ENCODE data around the gene MGAT5B.

Gene MGAT5B

GRCh38 chr17:76983075-76983775 lies 115.0 kb downstream of the MGAT5B start:
- no peaks in the 10 kb centered on the region for H3K9me2 ChIP-seq (replicated peaks; ENCODE audit: control insufficient read depth, low read length)
- H3K27me3 ChIP-seq (ENCODE audit: control insufficient read depth, low read length), result no peaks in the 10 kb centered on the region
- peaks cover 5% of the 10 kb centered on the region; the same call in 1 of the 2 replicates for H3F3A ChIP-seq (ENCODE audit: control insufficient read depth, insufficient read depth)
- H3K36me3 ChIP-seq (ENCODE audit: control insufficient read depth, low read length), result no peaks in the 10 kb centered on the region
- no peak for TF ChIP-seq EZH2phosphoT487 (IDR thresholded peaks at IDR 0.05; ENCODE audit: borderline replicate concordance, low read length)
- no peak for TF ChIP-seq CTCF (IDR thresholded peaks at IDR 0.05; ENCODE audit: low read depth, low read length, poor library complexity, severe bottlenecking)
- no peaks in the 10 kb centered on the region for H4K20me1 ChIP-seq (ENCODE audit: control insufficient read depth, insufficient read depth, low read depth, low read length)
- peaks cover 63% of the 10 kb centered on the region for H3K4me1 ChIP-seq (ENCODE audit: control insufficient read depth, low read length)
- H3K9me3 ChIP-seq (ENCODE audit: control insufficient read depth, insufficient read depth, low read length), result peaks cover 4% of the 10 kb centered on the region
- peak overlapping the region; percentile 40 for H3K27ac ChIP-seq (ENCODE audit: low read depth, low read length)
- H3K4me3 ChIP-seq (ENCODE audit: low read length), result peak overlapping the region; percentile 24
- H3K79me2 ChIP-seq (ENCODE audit: control insufficient read depth, low read length), result no peaks in the 10 kb centered on the region
- H3K4me2 ChIP-seq (ENCODE audit: low read length), result peak overlapping the region; percentile 53

DNA sequence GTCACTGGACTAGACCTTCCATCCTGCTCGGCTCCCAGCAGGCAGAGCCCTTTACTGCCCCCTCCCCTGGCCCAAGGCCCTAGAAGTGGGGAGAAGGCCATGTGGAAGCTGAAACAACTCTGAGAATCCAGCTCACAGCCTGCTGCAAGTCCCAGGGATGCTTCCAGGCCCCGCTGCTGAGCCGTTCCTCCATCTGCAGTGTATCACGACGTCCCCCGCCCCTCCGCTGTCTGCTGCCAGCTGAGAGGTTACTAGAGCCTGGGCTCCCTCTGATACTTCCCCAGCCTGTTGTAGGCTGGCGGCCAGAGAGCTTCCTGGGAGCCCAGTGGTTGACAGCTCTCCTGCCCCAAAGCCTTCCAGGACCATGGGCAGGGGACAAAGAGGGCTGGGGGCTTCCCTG lies 118.2 kb downstream of the MGAT5B start:
- H3K79me2 ChIP-seq (ENCODE audit: control insufficient read depth, low read length), result no peaks in the 10 kb centered on the region
- no peaks in the 10 kb centered on the region for H3K9me2 ChIP-seq (replicated peaks; ENCODE audit: control insufficient read depth, low read length)
- TF ChIP-seq CTCF (IDR thresholded peaks at IDR 0.05; ENCODE audit: low read depth, low read length, poor library complexity, severe bottlenecking), result no peak
- no peak for TF ChIP-seq EZH2phosphoT487 (IDR thresholded peaks at IDR 0.05; ENCODE audit: borderline replicate concordance, low read length)
- no peaks in the 10 kb centered on the region for H3K36me3 ChIP-seq (ENCODE audit: control insufficient read depth, low read length)
- H3F3A ChIP-seq (ENCODE audit: control insufficient read depth, insufficient read depth), result peaks cover 5% of the 10 kb centered on the region; the same call in 1 of the 2 replicates
- peaks cover 59% of the 10 kb centered on the region for H3K4me1 ChIP-seq (ENCODE audit: control insufficient read depth, low read length)
- H3K27me3 ChIP-seq (ENCODE audit: control insufficient read depth, low read length), result no peaks in the 10 kb centered on the region
- peak overlapping the region; percentile 61 for H3K4me2 ChIP-seq (ENCODE audit: low read length)
- no peak overlapping the region for H3K27ac ChIP-seq (ENCODE audit: low read depth, low read length)
- H4K20me1 ChIP-seq (ENCODE audit: control insufficient read depth, insufficient read depth, low read depth, low read length), result no peaks in the 10 kb centered on the region
- 0 out of 2 replicates have a peak overlapping the region, but pooled peaks have one; percentile 50 for H3K4me3 ChIP-seq (ENCODE audit: low read length)
- no peaks in the 10 kb centered on the region for H3K9me3 ChIP-seq (ENCODE audit: control insufficient read depth, insufficient read depth, low read length)

GRCh38 chr17:76987486-76988093 lies 119.4 kb downstream of the MGAT5B start:
- Histone ChIP-seq H3K9me2 (replicated peaks; ENCODE audit: control insufficient read depth, low read length) (no peaks in the 10 kb centered on the region), H3K27me3 (ENCODE audit: control insufficient read depth, low read length) (no peaks in the 10 kb centered on the region), H3F3A (ENCODE audit: control insufficient read depth, insufficient read depth) (peaks cover 5% of the 10 kb centered on the region; the same call in 1 of the 2 replicates), H4K20me1 (ENCODE audit: control insufficient read depth, insufficient read depth, low read depth, low read length) (no peaks in the 10 kb centered on the region), H3K9me3 (ENCODE audit: control insufficient read depth, insufficient read depth, low read length) (no peaks in the 10 kb centered on the region), H3K4me2 (ENCODE audit: low read length) (peak overlapping the region; percentile 61), H3K27ac (ENCODE audit: low read depth, low read length) (peak overlapping the region; percentile 33), H3K4me3 (ENCODE audit: low read length) (peak overlapping the region; percentile 50), H3K4me1 (ENCODE audit: control insufficient read depth, low read length) (peaks cover 64% of the 10 kb centered on the region), H3K79me2 (ENCODE audit: control insufficient read depth, low read length) (no peaks in the 10 kb centered on the region), H3K36me3 (ENCODE audit: control insufficient read depth, low read length) (no peaks in the 10 kb centered on the region)
- TF ChIP-seq EZH2phosphoT487 (IDR thresholded peaks at IDR 0.05; ENCODE audit: borderline replicate concordance, low read length) (no peak), CTCF (IDR thresholded peaks at IDR 0.05; ENCODE audit: low read depth, low read length, poor library complexity, severe bottlenecking) (no peak)

All from DOHH2 (cell line).